GM21723 (cell line): ENCODE results near the gene BICDL2.
A peak's percentile ranks its signal among the peaks of the same experiment; 100 is the strongest.

ENCODE experiments used
- ATAC-seq: cut with Tn5 transposase; IDR thresholded peaks from one replicate; pipeline ENCODE4 v1.9.1; 2021; ENCODE audit warnings: mild to moderate bottlenecking, moderate library complexity; ENCODE audit not compliant: unreplicated experiment

The BICDL2 gene

DNA sequence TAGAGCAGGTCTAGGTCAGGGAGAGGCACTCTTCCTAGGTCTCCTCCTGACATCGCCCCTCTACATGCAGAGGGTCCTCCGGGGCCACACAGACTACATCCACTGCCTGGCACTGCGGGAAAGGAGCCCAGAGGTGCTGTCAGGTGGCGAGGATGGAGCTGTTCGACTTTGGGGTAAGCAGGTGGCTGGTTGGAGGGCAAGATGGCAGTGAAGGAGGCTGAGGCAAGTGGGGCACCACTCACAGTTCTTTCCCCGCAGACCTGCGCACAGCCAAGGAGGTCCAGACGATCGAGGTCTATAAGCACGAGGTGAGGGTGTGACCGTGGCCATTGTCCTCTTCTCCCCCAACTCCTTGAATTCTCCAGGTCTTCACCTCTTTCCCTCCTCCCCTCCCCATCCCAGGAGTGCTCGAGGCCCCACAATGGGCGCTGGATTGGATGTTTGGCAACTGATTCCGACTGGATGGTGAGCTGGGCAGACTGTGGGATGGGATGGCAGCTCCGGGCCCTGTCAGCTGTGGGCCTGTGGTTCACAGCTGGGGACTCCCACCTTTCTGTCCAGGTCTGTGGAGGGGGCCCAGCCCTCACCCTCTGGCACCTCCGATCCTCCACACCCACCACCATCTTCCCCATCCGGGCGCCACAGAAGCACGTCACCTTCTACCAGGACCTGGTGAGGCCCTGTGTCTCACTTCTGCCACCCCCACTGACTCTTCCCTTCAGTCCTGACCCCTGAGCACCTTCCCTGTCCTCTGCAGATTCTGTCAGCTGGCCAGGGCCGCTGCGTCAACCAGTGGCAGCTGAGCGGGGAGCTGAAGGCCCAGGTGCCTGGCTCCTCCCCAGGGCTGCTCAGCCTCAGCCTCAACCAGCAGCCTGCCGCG, 9.9 kb downstream of the BICDL2 start:
- ATAC-seq, result no peak

DNA sequence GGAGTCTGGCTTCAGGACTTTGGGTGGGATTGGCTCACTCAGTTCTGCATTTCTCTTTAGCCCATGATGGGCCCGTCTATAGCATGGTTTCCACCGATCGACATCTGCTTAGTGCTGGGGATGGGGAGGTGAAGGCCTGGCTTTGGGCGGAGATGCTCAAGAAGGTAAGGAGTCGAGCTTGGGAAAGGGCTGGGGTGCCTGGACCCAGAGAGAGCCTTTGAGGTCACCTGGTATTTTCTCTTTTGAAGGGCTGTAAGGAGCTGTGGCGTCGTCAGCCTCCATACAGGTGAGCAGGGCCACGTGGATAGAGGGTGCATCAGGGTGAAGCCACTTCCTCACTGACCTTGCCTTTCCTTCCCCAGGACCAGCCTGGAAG, 10.8 kb downstream of the BICDL2 start:
- ATAC-seq, result no peak

DNA sequence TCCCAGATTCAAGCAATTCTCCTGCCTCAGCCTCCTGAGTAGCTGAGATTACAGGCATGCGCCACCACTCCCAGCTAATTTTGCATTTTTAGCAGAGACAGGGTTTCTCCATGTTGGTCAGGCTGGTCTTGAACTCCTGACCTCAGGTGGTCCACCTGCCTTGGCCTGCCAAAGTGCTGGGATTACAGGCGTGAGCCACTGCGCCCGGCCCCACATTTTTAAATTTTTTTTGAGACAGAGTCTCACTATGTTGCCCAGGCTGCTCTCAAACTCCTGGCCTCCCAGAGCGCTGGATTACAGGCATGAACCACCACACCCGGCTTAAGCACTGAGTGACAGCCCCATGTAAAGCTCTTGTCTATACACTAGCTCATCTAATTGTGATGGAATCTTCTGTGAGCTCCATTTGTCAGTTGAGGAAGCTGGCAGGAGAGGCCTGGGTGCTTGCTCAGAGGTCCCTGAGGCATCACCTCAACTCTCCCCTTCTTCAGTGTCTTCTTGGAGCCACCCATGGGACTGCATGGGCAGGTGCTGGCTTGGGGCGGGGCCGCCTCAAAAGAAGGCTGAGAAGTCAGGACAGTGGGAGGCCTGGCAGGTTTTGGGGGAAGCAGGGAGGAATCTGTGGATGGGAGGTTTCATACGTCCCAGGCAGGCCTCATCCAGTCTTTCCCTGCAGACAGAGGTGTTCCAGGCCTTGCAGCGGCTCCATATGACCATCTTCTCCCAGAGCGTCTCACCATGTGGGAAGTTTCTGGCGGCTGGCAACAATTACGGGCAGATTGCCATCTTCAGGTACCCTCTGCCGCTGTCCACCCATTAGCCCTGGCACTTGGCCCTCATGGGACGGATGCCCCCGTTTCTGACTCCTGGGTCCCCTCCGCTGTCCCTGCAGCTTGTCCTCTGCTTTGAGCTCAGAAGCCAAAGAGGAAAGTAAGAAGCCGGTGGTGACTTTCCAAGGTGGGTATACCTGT, 11.4 kb downstream of the BICDL2 start:
- no peak for ATAC-seq

DNA sequence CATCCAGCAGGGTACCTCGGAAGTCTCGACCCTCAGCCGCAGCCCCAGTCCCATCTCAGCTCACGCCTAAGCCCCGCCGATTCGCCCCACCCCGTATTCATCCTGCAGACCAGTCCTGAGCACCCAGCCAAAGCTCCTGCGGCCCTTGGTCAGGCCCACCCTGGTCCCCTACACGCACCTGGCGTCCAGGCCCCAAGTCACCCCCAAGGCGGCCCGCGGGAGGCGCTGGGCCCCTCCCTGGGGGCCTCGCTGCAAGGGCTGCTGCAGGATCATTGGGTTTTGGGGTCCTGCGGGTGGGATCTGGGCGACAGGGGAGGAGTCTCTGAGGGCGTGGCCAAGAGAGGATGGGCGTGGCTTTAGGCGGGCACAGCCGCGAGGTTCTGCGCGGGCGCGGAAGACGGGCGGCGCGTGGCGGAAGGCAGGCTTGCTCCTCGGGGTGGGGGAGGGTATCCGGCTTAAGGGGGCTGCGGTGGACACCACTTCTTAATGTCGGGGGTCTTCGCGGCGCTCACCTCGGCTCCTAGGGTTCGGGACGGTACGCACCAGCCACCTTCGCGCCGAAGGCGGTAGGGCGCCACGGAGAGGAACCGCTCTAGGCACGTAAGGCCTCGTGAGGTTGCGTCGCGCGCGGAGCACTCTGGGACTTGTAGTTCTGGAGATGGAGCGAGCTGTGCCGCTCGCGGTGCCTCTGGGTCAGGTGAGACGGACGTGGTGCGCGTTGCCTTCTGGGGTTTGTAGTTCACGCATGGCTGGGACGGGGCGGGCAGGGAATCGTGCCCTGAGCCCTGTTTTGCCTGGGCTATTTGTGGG, 12.9 kb downstream of the BICDL2 start, which contains the start of the genes HCFC1R1 and THOC6:
TSS of gene HCFC1R1 (minus strand) at position 274 of the 810 bp plus-strand sequence. CDS start at position 273, 1 bp downstream.
TSS of gene THOC6 (plus strand) at position 367 of the 810 bp plus-strand sequence. CDS start at position 659, 292 bp downstream.
- peak; percentile 72 for ATAC-seq

DNA sequence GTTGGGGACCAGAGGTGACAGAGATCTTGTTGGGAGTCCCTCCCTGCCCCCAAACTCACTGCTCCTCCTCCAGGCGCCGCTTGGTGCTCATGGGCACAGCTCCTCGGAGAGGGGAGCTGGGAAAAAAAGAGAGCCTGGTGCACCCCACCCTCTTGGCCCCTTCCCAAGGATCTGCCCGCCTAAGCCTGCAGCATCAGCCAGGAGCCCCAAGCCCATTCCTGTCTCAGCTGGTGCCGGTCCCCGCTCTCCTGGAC, 13.4 kb downstream of the BICDL2 start:
- peak; percentile 1 for ATAC-seq

DNA sequence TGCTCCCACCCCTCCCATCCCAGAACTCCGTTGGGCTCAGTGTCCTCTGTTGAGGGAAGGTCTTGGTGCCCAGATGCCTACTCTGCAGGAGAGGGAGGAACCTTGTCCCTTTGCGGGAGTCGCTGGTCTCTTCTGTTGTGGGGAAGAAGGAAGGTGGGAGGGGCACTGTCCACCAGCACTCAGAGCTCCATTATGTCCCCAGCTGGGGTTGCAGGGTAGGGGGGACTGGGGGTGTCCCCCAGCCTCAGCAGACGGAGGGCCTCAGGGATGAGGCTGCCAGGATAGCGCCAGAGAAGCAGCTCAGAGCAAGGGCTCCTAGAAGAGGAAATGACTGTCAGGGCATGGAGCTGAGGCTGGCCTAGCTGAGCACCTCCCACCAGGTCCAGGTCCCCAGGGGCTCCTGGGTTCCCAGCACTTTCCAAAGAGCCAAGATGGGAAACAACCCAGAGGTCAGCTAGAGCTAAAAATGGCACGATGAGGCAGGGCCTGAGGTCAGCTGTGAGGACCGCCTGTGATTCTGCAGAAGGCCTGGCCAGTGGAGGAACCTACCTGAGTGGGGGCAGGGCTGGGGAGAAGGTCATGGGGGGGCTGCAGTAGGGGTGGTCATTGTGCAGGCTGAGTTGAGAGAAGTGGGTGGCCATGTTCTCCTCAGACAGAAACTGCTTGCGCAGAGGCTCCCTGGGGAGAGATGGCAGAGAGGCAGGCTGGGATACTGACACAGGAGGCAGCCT, 13.9 kb downstream of the BICDL2 start:
- no peak for ATAC-seq

DNA sequence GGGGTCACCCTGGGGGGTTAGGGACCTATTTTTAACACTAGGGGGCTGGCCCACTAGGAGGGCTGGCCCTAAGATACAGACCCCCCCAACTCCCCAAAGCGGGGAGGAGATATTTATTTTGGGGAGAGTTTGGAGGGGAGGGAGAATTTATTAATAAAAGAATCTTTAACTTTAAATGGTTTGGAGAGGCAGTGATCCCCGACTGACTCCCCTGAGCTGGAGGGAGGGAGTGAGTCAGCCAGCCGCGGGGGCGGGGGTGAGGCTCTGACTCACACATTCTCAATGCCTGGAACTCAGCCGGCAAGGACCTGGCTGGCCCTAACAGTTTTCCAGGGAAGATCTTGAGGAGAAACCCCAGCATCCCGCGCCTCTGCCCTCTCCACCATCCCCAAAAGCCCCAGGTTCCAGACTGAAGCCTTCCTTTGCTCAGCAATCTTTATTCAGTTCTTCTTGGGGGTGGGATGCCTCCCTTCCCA, 14.5 kb downstream of the BICDL2 start:
- no peak for ATAC-seq

DNA sequence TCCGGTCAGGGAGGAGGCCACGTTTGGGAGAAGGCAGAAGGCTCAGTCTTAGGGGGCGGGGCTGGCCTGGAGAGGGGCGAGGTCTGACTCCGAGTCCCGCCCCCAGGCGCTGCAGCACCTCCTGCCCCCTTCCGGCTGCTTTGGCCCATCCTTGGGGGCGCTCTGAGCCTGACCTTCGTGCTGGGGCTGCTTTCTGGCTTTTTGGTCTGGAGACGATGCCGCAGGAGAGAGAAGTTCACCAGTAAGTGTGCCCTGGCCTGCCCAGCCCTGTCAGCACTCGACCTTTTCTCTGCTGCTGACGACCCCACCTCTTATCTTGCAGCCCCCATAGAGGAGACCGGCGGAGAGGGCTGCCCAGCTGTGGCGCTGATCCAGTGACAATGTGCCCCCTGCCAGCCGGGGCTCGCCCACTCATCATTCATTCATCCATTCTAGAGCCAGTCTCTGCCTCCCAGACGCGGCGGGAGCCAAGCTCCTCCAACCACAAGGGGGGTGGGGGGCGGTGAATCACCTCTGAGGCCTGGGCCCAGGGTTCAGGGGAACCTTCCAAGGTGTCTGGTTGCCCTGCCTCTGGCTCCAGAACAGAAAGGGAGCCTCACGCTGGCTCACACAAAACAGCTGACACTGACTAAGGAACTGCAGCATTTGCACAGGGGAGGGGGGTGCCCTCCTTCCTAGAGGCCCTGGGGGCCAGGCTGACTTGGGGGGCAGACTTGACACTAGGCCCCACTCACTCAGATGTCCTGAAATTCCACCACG, 15.1 kb downstream of the BICDL2 start:
- ATAC-seq, result no peak

DNA sequence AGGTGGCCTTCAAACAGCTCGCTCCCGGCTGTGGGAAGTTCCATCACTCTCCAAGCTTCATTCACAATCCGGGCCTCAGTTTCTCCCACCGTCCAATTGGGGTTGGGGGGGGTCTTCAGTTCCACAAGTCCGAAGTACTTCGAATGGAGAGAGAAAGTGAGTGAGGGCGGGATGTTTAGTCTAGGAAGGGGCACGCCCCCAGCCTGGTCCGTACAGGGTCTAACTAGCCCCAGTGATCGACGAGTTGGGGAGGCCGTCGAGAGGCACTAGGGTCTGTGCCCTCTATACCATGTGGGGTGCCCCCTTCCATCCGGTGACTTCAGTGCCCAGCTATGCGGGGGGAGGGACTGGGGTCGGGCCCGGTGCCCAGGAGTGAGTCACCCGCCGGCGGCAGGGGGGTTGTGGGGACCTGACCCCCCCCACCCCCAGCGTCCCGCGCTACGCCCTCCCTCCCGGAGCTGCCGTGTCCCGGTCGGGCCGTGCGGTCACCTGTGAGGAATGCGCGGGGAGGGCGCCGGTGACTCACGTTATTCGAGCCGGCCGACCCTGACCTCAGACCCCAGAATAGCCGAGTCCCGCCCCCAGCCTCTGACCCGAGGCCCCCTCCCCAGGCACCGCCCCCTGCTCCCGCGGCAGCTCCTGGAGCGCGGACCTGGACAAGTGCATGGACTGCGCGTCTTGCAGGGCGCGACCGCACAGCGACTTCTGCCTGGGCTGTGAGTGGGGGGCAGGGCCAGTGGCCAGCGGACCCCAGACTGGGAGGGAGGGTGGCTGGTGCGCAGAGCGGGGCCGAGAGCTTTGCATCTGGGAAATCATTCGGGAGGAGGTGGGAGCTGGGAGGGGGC, 15.9 kb downstream of the BICDL2 start:
- no peak for ATAC-seq

DNA sequence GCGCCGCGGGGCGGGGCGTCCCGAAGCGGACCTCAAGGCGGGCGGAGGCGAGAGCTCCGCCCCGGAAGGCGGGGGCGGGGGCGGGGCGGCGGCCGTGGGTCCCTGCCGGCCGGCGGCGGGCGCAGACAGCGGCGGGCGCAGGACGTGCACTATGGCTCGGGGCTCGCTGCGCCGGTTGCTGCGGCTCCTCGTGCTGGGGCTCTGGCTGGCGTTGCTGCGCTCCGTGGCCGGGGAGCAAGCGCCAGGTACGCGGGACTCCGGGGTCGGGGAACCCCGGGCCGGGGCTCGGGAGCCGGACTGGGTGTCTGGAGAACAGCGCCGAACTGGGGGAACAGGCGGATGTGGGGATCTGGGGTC, 16.5 kb downstream of the BICDL2 start, which contains the start of gene TNFRSF12A:
TSS of gene TNFRSF12A (plus strand) at position 122 of the 357 bp plus-strand sequence. CDS start at position 152, 30 bp downstream.
- no peak for ATAC-seq

DNA sequence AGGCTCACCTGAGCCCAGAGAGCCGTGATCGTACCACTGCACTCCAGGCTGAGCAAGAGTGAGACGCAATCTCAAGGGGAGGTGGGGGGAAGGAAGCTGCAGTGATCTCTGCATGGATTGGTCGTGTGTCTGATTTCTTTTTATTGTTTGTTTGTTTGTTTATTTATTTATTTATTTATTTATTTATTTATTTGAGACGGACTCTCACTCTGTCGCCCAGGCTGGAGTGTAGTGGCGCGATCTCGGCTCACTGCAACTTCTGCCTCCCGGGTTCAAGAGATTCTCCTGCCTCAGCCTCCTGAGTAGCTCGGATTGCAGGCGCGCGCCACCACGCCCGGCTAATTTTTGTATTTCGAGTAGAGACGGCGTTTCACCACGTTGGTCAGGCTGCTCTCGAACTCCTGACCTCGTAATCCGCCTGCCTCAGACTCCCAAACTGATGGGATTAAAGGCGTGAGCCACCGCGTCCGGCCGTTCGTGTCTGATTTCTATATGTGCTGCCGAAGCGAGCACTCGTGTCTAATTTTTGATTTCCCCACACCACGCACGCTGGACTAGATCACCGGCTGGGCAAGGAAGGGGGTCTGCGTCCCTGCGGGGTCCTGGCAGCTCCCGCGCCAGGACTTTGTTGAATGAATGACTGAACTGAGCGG, 17.0 kb downstream of the BICDL2 start:
- ATAC-seq, result no peak

DNA sequence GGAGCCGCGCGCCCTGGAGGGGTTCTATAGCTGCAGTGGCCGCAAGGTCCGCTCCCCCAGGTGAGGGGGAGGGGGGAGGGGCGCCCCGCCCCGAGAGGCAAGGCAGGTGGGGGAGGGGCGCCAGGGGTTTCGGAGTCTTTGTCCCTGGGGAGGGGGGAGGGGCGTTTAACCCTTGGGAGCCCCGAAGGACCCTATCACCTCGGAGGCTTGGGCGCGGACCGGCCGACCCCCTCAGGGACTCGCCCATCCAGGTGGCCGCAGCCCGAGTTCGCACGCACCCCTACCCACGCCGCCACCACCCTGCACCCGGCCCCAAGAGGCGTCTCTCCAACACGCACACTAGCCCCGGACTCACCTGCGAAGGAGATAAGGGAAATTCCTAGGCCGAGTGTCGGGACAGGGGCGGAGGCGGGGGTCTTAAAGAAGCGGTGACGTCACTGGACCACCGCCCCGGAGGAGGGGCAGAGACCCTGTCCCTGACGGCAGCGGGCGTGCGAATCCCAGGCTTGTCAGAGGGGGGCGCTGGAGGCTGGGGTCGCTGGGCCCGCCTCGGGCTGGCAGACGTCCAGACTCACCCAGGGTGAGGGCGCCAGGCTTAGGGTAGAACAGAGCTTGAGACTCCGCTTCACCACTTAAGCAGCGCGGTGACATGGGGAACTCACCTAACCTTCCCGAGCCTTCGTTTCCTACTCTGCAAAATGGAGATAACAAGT, 18.8 kb downstream of the BICDL2 start, which contains the start of gene CLDN6:
TSS of gene CLDN6 (minus strand) at position 390 of the 713 bp plus-strand sequence. CDS start 2,162 bp downstream, outside the sequence.
- ATAC-seq, result no peak

DNA sequence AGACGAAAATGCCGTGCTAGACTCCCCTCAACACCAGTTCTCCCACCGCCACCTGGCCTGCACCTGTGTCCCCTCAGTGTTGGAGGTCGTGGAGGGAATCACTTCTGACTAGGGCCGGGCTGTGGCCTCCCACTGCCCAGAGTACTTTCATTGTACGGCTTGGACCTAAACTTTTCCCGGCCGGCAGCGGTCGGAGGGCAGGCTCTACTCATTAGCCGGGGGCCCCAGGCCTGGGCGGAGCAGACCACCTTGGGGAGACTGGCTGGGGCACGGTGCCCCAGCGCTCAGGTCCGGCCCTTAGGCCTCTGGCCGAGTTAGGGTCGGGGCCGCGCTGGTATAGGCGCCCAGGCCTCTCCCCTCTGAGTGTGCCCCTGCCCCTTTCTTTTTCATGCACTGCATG, 19.4 kb downstream of the BICDL2 start:
- ATAC-seq, result no peak

DNA sequence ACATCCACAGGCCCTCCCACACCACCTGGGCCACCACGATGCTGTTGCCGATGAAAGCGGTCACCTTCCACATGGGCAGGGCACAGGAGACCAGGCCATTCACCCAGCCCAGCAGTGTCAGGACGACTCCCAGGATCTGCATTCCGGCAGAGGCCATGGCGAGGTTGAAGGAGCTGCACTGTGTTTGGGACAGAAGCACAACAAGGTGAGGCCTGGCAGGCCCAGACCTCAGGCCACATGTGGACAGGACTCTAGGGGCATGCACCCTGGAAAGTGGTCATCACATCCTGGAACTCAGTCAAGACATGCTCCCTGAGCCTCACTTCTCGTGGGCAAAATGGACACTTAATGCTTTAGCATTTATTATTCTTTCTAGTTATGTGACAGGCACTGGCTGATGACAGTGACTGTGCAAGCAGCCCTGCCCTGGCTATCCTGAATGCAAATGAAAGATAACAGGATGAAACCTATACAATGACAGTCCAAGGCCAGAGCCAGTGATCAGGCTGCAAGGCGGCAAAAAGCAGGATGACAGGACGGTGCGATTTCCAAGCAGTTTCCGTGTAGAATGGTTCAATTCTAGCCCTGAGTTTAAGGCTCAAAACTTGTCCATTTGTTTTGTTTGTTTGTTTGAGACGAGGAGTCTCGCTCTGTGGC, 20.8 kb downstream of the BICDL2 start:
- no peak for ATAC-seq

DNA sequence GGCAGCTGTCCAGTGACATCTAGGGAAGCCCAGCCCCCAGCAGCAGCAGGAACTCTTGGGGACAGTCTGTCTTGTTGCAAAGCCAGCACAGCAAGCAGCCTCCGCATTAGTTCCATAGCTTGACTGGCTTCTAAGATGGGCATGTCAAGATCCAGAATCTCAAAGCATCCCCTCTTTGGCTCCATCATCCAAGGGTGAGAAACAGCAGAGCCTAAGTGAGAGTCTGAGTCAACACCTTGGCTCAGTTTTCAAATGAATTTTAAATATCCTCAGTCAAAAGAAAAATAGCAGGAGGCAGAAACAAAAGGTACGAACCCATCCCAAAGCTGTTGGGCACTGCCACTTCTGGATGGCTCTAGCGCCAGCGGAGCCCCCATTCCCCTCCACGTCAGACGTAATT, 21.8 kb downstream of the BICDL2 start:
- no peak for ATAC-seq

DNA sequence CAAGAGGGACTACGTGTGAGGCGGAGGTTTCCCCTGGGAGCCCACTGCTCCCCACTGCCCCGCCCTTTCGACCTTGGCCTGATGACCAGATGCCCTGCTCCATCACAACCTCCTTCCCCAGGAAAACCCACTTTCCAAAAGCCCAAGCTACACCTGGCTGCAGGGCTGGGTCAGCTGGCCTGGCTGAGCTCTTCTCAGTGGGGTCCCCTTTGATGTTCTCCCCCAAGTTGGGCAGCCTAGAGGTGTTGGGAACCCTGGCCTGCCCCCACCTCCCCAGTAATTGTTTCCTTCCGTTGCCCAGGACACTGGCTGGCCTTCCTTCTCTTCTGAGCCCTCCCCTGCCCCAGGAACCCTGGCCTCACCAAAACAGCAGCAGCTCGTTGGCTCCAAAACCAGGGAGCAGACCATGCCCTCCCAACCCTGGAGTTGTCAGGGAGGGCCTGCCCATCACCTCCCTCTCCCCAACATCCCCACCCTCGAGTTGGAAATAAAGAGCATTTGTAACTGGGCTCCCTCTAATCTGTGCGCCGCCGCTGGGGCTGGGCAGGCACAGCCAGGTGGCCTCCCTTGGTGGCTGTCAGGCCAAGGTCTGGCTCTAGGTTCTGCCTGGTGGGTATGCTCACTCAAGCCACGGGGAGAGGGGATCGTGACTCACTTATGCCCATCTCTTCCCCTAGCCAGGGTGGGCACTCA, 22.6 kb downstream of the BICDL2 start:
- ATAC-seq, result no peak
